Stomach (tissue), 9 donors: Measurements from ENCODE around the gene BTBD9. TPM values are rescaled to one million over a fixed set of nuclear protein-coding genes. Genes with fewer than 3 reads are reported as not detected.

ENCODE experiments used
- DNase-seq, 2 donors: peaks; one replicate each; pipeline versions ENCODE4 v3.0.0 to v3.0.0-alpha.2; 2013 to 2019
- H3K27ac ChIP-seq, 5 donors: fragments of 200-600 bp in 4 of 5; sonication (generic) in 4 of 5; one replicate each; pipeline ENCODE4 v1.5.1; 2013 to 2019; ENCODE audit warnings: mild to moderate bottlenecking in 1 of 5, moderate library complexity in 1 of 5
- H3K27me3 ChIP-seq, 3 donors: fragments of 200-600 bp; sonication (generic); one replicate each; pipeline ENCODE4 v1.5.1; 2017 to 2019; ENCODE audit warnings: mixed run types in 1 of 3
- H3K36me3 ChIP-seq, 4 donors: fragments of 200-600 bp; sonication (generic); 1 replicate in 3 of 4; 2 replicates in 1 of 4; pipeline ENCODE4 v1.5.1; 2016 to 2019
- H3K4me1 ChIP-seq, 4 donors: fragments of 200-600 bp; sonication (generic); one replicate each; pipeline ENCODE4 v1.5.1; 2016 to 2019
- H3K4me3 ChIP-seq, 4 donors: fragments of 200-600 bp; sonication (generic) in 3 of 4; one replicate each; pipeline ENCODE4 v1.5.1; 2016 to 2019; ENCODE audit warnings: mild to moderate bottlenecking in 1 of 4
- H3K9me3 ChIP-seq, 4 donors: fragments of 200-600 bp; sonication (generic); one replicate each; pipeline ENCODE4 v1.5.1; 2016 to 2019
- EP300 ChIP-seq: sonication (generic); formaldehyde crosslinking; IDR thresholded peaks from one replicate; pipeline ENCODE4 v1.6.1; 2017; ENCODE audit warnings: antibody characterized with exemption
- POLR2A ChIP-seq, 4 donors: fragments of 450-650 bp; IDR thresholded peaks; one replicate each; pipeline ENCODE4 v1.6.1; 2016; ENCODE audit warnings: antibody characterized with exemption in 4 of 4, control low read depth in 2 of 4, mild to moderate bottlenecking in 1 of 4, moderate library complexity in 1 of 4
- POLR2AphosphoS5 ChIP-seq, 3 donors: sonication (generic); formaldehyde crosslinking; IDR thresholded peaks; one replicate each; pipeline ENCODE4 v1.6.1; 2016; ENCODE audit warnings: antibody characterized with exemption in 3 of 3
- WGBS, 5 donors: extraction: QIAGEN DNeasy Blood & Tissue Kit in 3 of 5; methylation state at CpG; one replicate each; pipeline versions ENCODE4 v1.1.5 to v1.1.7; 2013 to 2018; 5-methylcytosine and 5-hydroxymethylcytosine counted together
- intact Hi-C: fragments of 100-400 bp; cut with DNase I; formaldehyde crosslinking; loops from one replicate; pipeline ENCODE4 v1.15.1; 2023; ENCODE audit warnings: low total_unique reads
- polyA plus RNA-seq, 3 donors: library from polyadenylated mRNA; stranded (reverse); fragments of 200-250 nt; gene quantifications; one replicate each; pipeline ENCODE4 v1.2.3, GENCODE V29; 2013
- total RNA-seq, 5 donors: library from RNA; depleted of rRNA; stranded (reverse); fragments of >200 nt; gene quantifications; one replicate each; pipeline versions ENCODE4 v1.1.0 to v1.2.3, GENCODE V29; 2014 to 2016
- TF ChIP-seq, protein P1 (sequence below), 7 experiments: fragments of 450-650 bp in 4 of 7; fragments of 200-600 bp in 3 of 7; sonication (generic) in 3 of 7; IDR thresholded peaks; one replicate each; pipeline ENCODE4 v1.5.1; 2016 to 2019; ENCODE audit warnings: antibody characterized with exemption in 7 of 7, control low read depth in 2 of 7, mild to moderate bottlenecking in 1 of 7
- donor health status: healthy with polysubstance abuse.
- donor health status: Bipolar disorder and iron deficiency.
- donor health status: healthy.

Gene BTBD9
- total and polyA plus RNA-seq, 8 donors = 1.4 to 90.2 (median 6.8) TPM

DNA sequence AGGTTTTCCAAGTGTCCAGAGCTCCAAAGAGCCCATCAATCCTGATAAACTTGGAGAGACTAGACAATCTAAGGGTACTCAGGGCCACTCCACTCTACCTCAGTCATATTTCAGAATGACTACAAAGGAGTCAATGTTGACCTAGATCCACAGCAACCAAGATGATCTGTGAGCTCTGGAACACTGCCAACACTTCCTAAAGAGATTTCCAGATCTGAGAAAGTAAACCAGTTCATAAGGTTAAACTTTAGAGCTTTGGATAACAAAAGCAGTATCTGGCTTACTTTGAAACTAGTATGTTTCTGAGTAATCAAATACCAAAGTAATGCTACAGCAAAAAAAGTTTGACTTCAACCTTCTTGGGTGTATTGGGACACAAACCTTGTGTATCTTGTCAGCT lies 122.7 kb downstream of the BTBD9 start:
- TF ChIP-seq EP300 (no peak), POLR2AphosphoS5 (IDR thresholded peaks at IDR 0.05) (no peak), POLR2A (IDR thresholded peaks at IDR 0.05) (no peak)
- TF ChIP-seq, protein P1, sequence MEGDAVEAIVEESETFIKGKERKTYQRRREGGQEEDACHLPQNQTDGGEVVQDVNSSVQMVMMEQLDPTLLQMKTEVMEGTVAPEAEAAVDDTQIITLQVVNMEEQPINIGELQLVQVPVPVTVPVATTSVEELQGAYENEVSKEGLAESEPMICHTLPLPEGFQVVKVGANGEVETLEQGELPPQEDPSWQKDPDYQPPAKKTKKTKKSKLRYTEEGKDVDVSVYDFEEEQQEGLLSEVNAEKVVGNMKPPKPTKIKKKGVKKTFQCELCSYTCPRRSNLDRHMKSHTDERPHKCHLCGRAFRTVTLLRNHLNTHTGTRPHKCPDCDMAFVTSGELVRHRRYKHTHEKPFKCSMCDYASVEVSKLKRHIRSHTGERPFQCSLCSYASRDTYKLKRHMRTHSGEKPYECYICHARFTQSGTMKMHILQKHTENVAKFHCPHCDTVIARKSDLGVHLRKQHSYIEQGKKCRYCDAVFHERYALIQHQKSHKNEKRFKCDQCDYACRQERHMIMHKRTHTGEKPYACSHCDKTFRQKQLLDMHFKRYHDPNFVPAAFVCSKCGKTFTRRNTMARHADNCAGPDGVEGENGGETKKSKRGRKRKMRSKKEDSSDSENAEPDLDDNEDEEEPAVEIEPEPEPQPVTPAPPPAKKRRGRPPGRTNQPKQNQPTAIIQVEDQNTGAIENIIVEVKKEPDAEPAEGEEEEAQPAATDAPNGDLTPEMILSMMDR (IDR thresholded peaks at IDR 0.05) = no peak
- Histone ChIP-seq H3K36me3 (no peaks in the 10 kb centered on the region), H3K4me3 (no peak overlapping the region), H3K4me1 (no peaks in the 10 kb centered on the region), H3K27me3 (no peaks in the 10 kb centered on the region), H3K27ac (no peak overlapping the region), H3K9me3 (no peaks in the 10 kb centered on the region)
- intact Hi-C loops = no loop called here
- DNase-seq = no peak

DNA sequence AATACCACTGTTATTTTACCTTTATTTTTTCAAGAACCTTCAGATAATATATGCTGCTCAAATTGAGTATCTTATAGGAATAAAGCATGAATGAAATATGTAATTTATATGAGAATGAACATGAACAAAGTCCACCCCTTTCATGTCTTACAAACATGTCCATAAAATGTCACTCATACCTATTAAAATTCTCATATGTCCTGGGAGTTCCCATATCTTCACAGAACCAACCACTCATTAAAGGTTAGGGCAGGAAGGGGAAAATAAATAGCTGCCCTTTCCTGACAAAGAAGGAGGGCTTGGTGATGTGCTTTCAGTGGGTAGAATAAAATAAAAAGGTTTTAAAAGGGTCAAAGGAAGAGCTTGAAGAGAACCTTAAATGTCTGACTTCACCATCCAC lies 125.3 kb downstream of the BTBD9 start:
- H3K36me3 ChIP-seq = no peaks in the 10 kb centered on the region
- no peak for DNase-seq
- H3K4me3 ChIP-seq = no peak overlapping the region
- no peaks in the 10 kb centered on the region for H3K27me3 ChIP-seq
- intact Hi-C loops = no loop called here
- peaks cover 0 to 9% (median 7%) of the 10 kb centered on the region in 4 donors for H3K4me1 ChIP-seq
- TF ChIP-seq, protein P1 (IDR thresholded peaks at IDR 0.05) = no peak
- no peak for TF ChIP-seq POLR2A (IDR thresholded peaks at IDR 0.05)
- TF ChIP-seq EP300 = no peak
- no peak for TF ChIP-seq POLR2AphosphoS5 (IDR thresholded peaks at IDR 0.05)
- H3K27ac ChIP-seq = no peak overlapping the region
- H3K9me3 ChIP-seq = no peaks in the 10 kb centered on the region

DNA sequence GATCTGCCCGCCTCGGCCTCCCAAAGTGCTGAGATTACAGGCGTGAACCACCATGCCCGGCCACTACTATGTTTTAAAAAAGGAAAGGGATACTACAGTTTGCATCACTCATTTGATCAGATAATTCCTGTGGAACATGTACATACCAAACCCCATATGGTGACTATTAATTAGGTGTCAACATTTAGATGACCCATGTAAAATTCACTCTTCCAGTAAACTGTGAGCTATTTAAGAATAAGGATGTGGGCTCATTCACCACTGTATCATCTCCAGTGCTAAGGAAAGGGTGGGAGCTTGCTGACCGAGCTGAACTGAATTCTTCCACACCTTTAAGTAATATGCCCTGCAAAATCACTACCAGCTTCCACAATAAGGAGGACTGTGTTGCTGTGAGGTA lies 127.5 kb downstream of the BTBD9 start:
- 94 to 99% (median 97%) methylated on average over 5 of the region's 5 CpGs for WGBS, 5 donors
- Histone ChIP-seq H3K27ac (no peak overlapping the region), H3K9me3 (no peaks in the 10 kb centered on the region), H3K4me1 (peaks cover 0 to 18% (median 14%) of the 10 kb centered on the region in 4 donors), H3K4me3 (no peak overlapping the region), H3K36me3 (no peaks in the 10 kb centered on the region), H3K27me3 (no peaks in the 10 kb centered on the region)
- intact Hi-C loops = no loop called here
- no peak for TF ChIP-seq POLR2A (IDR thresholded peaks at IDR 0.05)
- TF ChIP-seq EP300 = no peak
- TF ChIP-seq POLR2AphosphoS5 (IDR thresholded peaks at IDR 0.05) = no peak
- TF ChIP-seq, protein P1 (IDR thresholded peaks at IDR 0.05) = no peak
- DNase-seq = no peak

DNA sequence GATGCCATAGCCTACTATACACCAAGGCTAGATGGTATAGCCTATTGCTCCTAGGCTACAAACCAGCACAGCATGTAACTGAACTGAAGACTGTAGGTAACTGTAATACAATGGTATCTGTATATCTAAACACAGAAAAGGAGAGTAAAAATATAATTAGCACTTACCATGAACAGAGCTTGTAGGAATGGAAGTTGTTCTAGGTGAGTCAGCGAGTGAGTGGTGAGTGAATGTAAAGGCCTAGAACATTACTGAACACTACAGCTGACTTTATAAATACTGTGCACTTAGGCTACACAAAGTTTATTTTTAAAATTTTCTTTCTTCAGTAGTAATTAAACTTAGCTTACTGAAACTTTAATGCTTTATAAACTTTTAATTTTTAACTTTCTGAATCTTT lies 129.5 kb downstream of the BTBD9 start:
- WGBS, 5 donors = 97 to 100% (median 98%) methylated on average over 1 of the region's 1 CpG
- intact Hi-C loops = no loop called here

More for the DNA sequence above, 129.5 kb downstream of the BTBD9 start:
- no peak for TF ChIP-seq POLR2AphosphoS5 (IDR thresholded peaks at IDR 0.05)
- no peak for TF ChIP-seq POLR2A (IDR thresholded peaks at IDR 0.05)
- TF ChIP-seq, protein P1 (IDR thresholded peaks at IDR 0.05) = no peak
- no peak for TF ChIP-seq EP300
- no peak overlapping the region for H3K4me3 ChIP-seq
- H3K9me3 ChIP-seq = no peaks in the 10 kb centered on the region
- no peak for DNase-seq
- H3K27ac ChIP-seq = no peak overlapping the region
- no peaks in the 10 kb centered on the region for H3K36me3 ChIP-seq
- no peaks in the 10 kb centered on the region for H3K27me3 ChIP-seq
- H3K4me1 ChIP-seq = peaks cover 0 to 18% (median 14%) of the 10 kb centered on the region in 4 donors
